HG03280 (cell line): ENCODE measurements around the gene RLF.
"Not testable (repeated sequence)": the region's sequence is repeated elsewhere in the genome, so short reads cannot be mapped to it uniquely, and the experiment has no call there.

Experiments
- ATAC-seq: cut with Tn5 transposase; IDR thresholded peaks from one replicate; pipeline ENCODE4 v1.9.1; 2021; ENCODE audit warnings: mild to moderate bottlenecking, moderate library complexity; ENCODE audit not compliant: unreplicated experiment

Gene RLF

GRCh38 chr1:40162753-40163441, 1.7 kb downstream of the RLF start:
- no peak for ATAC-seq

- no peak for ATAC-seq
Observed at GRCh38 chr1:40167317-40167716, 6.1 kb downstream of the RLF start.

- ATAC-seq = no peak
Observed at GRCh38 chr1:40171036-40171435, 9.8 kb downstream of the RLF start.

GRCh38 chr1:40174788-40175187, 13.6 kb downstream of the RLF start:
- ATAC-seq = no peak

GRCh38 chr1:40176989-40177388, 15.8 kb downstream of the RLF start:
- ATAC-seq = not testable (repeated sequence)

GRCh38 chr1:40178200-40178599, 17.0 kb downstream of the RLF start:
- no peak for ATAC-seq

- no peak for ATAC-seq
Observed at GRCh38 chr1:40179496-40180089, 18.4 kb downstream of the RLF start.

GRCh38 chr1:40183055-40183710, 22.0 kb downstream of the RLF start:
- ATAC-seq = no peak

- no peak for ATAC-seq
Observed at GRCh38 chr1:40184193-40184592, 23.0 kb downstream of the RLF start.

- peak; percentile 97 for ATAC-seq
Observed at GRCh38 chr1:40185951-40186864, 25.0 kb downstream of the RLF start.

GRCh38 chr1:40187399-40187798, 26.2 kb downstream of the RLF start:
- ATAC-seq = no peak

GRCh38 chr1:40194639-40195038, 33.5 kb downstream of the RLF start:
- ATAC-seq = not testable (repeated sequence)

GRCh38 chr1:40197656-40198055, 36.5 kb downstream of the RLF start:
- no peak for ATAC-seq

- no peak for ATAC-seq
Observed at GRCh38 chr1:40199126-40199525, 37.9 kb downstream of the RLF start.

GRCh38 chr1:40204856-40205255, 43.7 kb downstream of the RLF start:
- no peak for ATAC-seq

- no peak for ATAC-seq
Observed at GRCh38 chr1:40210511-40211204, 49.5 kb downstream of the RLF start.

- no peak for ATAC-seq
Observed at GRCh38 chr1:40218333-40218732, 57.1 kb downstream of the RLF start.

- ATAC-seq = not testable (repeated sequence)
Observed at GRCh38 chr1:40221471-40221905, 60.3 kb downstream of the RLF start.

- ATAC-seq = no peak
Observed at GRCh38 chr1:40221977-40222772, 61.0 kb downstream of the RLF start.

- no peak for ATAC-seq
Observed at GRCh38 chr1:40224040-40224439, 62.9 kb downstream of the RLF start.
